ENCODE data around the gene SFT2D2.

DNA sequence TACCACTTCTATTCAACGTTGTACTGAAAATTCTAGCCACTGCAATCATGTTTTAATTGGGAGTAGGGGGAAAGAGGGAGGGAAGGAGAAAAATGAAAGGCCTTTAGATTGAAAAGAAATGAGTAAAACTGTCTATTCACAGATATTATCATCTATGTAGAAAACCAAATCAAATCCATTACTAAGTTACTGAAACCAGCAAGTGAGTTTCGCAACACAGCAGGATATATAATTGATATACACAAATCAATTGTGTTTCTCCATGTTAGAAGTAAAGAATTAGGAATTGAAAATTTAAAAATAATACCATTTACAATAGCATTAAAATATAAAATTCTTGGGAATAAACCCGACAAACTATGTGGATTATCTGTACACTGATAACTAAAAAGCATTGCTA lies 19.2 kb downstream of the SFT2D2 start:
- TF ChIP-seq CTCF (optimal IDR thresholded peaks at IDR 0.05 in 1 of 3, IDR thresholded peaks at IDR 0.05 in 1 of 3, conservative IDR thresholded peaks at IDR 0.05 in 1 of 3; ENCODE audit: extremely low read depth in 1 of 3, insufficient read depth in 2 of 3, low read length in 3 of 3) (no peak), EZH2 (IDR thresholded peaks at IDR 0.05; ENCODE audit: low read length) (no peak)

Data from keratinocyte (primary cell).